Epithelial cell of proximal tubule (primary cell): Measurements from ENCODE around the gene ADAMTS13. TPM values are rescaled to one million over a fixed set of nuclear protein-coding genes. Genes with fewer than 3 reads are reported as not detected.
A peak's percentile ranks its signal among the peaks of the same experiment; 100 is the strongest.

ENCODE experiments used
- DNase-seq: peaks from one replicate; pipeline ENCODE4 v3.0.0-alpha.2; 2011; ENCODE audit warnings: low read depth
- H3K4me3 ChIP-seq: 2 replicates; pipeline ENCODE4 v1.5.1; 2011; ENCODE audit warnings: low read depth, mild to moderate bottlenecking, low read length
- total RNA-seq: library from RNA; depleted of rRNA; stranded (reverse); fragments of >200 nt; gene quantifications from 2 replicates; pipeline ENCODE4 v1.2.3, GENCODE V29; 2015
- TF ChIP-seq, protein P1 (sequence below): conservative IDR thresholded peaks from 2 replicates; pipeline ENCODE4 v1.5.1; 2012; ENCODE audit warnings: low read depth, mild to moderate bottlenecking, low read length

ADAMTS13 gene
- total RNA-seq, 1 donor from 2014 or later: 0.75 TPM

DNA sequence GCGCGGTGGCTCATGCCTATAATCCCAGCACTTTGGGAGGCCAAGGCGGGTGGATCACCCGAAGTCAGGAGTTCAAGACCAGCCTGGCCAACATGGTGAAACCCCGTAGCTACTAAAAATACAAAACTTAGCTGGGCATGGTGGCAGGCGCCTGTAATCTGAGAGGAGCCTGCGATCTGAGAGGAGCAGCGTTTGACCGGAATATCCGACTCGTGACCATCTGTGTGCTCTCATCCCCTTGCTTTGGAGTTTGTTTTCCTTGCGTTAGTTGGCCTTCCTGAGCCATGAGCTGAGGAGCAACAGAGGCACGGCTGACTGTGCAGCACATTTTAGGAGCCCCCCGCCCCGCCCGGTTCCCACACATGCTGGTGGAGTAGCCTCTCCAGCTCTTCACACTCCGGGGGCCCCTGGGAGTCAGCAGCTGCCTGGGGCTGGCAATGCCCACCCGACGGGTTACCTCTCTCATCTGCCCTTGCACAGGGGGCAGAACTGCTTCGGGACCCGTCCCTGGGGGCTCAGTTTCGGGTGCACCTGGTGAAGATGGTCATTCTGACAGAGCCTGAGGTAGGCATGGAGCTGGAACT, 3.0 kb downstream of the ADAMTS13 start:
- H3K4me3 ChIP-seq: no peak overlapping the region
- no peak for DNase-seq
- TF ChIP-seq, protein P1, sequence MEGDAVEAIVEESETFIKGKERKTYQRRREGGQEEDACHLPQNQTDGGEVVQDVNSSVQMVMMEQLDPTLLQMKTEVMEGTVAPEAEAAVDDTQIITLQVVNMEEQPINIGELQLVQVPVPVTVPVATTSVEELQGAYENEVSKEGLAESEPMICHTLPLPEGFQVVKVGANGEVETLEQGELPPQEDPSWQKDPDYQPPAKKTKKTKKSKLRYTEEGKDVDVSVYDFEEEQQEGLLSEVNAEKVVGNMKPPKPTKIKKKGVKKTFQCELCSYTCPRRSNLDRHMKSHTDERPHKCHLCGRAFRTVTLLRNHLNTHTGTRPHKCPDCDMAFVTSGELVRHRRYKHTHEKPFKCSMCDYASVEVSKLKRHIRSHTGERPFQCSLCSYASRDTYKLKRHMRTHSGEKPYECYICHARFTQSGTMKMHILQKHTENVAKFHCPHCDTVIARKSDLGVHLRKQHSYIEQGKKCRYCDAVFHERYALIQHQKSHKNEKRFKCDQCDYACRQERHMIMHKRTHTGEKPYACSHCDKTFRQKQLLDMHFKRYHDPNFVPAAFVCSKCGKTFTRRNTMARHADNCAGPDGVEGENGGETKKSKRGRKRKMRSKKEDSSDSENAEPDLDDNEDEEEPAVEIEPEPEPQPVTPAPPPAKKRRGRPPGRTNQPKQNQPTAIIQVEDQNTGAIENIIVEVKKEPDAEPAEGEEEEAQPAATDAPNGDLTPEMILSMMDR: no peak

DNA sequence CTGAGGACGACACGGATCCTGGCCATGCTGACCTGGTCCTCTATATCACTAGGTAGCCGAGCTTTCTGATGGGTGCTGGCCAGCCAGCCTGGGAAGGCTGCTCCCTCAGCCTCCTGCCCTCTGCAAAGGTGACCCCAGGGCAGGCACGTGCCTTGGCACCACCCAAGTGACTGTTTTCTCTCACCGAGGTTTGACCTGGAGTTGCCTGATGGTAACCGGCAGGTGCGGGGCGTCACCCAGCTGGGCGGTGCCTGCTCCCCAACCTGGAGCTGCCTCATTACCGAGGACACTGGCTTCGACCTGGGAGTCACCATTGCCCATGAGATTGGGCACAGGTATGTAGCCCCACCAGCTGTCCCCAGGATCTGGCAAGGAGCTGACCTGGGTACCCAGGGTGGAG, 3.8 kb downstream of the ADAMTS13 start:
- TF ChIP-seq, protein P1: no peak
- H3K4me3 ChIP-seq: no peak overlapping the region
- DNase-seq: no peak

DNA sequence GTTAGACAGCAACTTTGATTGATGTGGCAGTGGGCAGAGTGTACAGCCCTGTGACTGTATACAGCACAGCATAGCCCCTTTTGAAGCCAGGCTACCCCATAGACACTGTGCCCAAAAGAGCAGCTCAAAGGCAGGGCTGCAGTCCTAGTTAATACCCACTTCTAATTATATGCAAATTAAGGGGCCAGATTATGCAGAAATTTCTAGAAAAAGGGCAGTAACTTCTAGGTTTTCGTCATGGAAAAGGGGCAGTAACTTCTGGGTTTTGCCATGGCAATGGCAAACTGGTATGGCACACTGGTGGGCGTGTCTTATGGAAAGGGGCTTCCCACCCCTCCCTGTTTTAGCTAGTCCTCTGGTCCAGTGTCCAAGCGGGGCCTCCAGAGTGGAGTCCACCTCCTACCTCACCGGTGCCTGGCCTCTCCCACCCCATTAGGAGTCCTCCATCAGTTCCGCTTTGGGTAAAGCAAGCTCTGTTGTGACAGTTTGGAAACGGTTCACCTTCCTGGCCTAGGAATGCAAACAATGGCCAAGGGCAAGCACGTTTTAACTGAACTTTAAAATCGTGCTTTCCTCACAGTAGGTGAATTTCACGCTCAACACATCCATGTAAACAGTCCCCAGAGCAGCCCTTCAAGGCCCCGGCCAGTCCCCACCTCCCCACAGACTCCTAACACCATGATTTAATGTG, 5.6 kb downstream of the ADAMTS13 start:
- TF ChIP-seq, protein P1: no peak
- no peak overlapping the region for H3K4me3 ChIP-seq
- no peak for DNase-seq

DNA sequence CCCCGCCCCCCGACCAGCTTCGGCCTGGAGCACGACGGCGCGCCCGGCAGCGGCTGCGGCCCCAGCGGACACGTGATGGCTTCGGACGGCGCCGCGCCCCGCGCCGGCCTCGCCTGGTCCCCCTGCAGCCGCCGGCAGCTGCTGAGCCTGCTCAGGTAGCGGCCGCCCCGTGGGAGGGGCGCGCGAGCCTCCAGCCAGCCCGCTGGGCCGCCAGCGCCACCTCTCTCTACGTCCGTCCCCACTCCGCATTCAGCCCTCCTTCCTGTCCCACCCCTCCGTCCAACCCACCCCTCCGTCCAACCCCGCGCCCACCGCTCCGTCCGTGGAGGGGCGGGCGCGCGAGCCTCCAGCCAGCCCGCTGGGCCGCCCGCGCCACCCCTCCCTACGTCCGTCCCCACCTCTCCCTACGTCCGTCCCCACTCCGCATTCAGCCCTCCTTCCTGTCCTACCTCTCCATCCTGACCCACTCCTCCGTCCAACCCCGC, 6.5 kb downstream of the ADAMTS13 start:
- peak overlapping the region; percentile 14 for H3K4me3 ChIP-seq
- no peak for DNase-seq
- TF ChIP-seq, protein P1: no peak

DNA sequence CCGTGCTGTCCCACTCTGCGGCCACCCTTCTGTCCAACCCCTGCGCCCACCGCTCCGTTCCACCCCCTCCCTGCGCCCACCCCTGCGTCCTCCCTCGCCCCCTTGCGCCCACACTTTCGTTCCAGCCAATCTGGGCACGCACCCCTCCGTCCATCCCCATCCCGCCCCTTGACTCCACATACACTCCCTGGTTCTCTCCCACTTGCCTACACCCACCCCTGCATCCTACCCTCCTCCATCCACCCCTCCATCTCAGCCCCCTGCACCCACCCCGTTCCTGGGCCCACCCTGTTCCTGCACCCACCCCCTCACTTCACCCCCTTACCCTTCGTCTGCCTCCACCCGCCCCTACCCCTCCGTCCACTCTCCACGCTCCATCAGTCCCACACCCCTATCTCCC, 7.0 kb downstream of the ADAMTS13 start:
- TF ChIP-seq, protein P1: no peak
- no peak overlapping the region for H3K4me3 ChIP-seq
- no peak for DNase-seq

DNA sequence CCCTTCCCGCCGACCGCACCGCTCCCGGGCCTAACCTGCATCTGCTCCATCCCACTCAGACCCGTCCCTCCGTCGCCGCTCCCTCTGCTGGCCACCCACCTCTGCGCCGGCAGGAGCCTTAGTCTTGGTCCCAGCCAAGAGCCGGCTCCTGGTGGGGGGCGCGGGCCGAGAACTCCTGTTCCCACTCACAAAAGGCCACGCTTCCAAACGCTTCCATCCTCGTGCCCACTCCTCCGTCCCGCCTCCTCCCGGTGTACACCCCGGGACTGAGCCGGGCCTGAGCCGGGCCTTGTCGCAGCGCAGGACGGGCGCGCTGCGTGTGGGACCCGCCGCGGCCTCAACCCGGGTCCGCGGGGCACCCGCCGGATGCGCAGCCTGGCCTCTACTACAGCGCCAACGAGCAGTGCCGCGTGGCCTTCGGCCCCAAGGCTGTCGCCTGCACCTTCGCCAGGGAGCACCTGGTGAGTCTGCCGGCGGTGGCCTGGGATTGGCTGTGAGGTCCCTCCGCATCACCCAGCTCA, 7.5 kb downstream of the ADAMTS13 start:
- TF ChIP-seq, protein P1: no peak
- DNase-seq: no peak
- H3K4me3 ChIP-seq: no peak overlapping the region
